Loucy (cell line): ENCODE data around the gene DYNLT4.

Experiments
- CTCF ChIP-seq: fragments of 200-600 bp; sonication (generic); conservative IDR thresholded peaks from 2 replicates; pipeline ENCODE4 v1.5.1; 2014; ENCODE audit warnings: mild to moderate bottlenecking, antibody characterized with exemption, low read length
- EZH2phosphoT487 ChIP-seq: fragments of 200-600 bp; IDR thresholded peaks from 2 replicates; pipeline ENCODE4 v1.6.1; 2018; ENCODE audit warnings: antibody characterized with exemption, mild to moderate bottlenecking, moderate library complexity, borderline replicate concordance

GRCh38 chr1:44792736-44793502 lies 14.2 kb downstream of the DYNLT4 start:
- TF ChIP-seq CTCF, result no peak
- no peak for TF ChIP-seq EZH2phosphoT487
